NCI-H2196 (cell line): Measurements from ENCODE around the gene RTCA.
"Not testable (repeated sequence)": the region's sequence is repeated elsewhere in the genome, so short reads cannot be mapped to it uniquely, and the experiment has no call there.

Experiments
- DNase-seq: peaks from one replicate; lab custom pipeline; 2025; ENCODE audit not compliant: unreplicated experiment; lab: John Stamatoyannopoulos, UW

The RTCA gene

GRCh38 chr1:100305954-100306353 is 39.9 kb downstream of the RTCA start:
- DNase-seq = no peak

- no peak for DNase-seq
These were observed 40.8 kb downstream of the RTCA start for GRCh38 chr1:100306735-100307313.

GRCh38 chr1:100308777-100309176 is 42.8 kb downstream of the RTCA start:
- DNase-seq = no peak

- DNase-seq = no peak
These were observed 43.8 kb downstream of the RTCA start for GRCh38 chr1:100309863-100310262.

- DNase-seq = no peak
These were observed 47.4 kb downstream of the RTCA start for GRCh38 chr1:100313382-100313781.

- no peak for DNase-seq
These were observed 50.6 kb downstream of the RTCA start for GRCh38 chr1:100316622-100317021.

GRCh38 chr1:100320311-100321099 is 54.5 kb downstream of the RTCA start:
- DNase-seq = no peak

- DNase-seq = no peak
These were observed 55.1 kb downstream of the RTCA start for GRCh38 chr1:100321100-100321493.

- DNase-seq = no peak
These were observed 55.5 kb downstream of the RTCA start for GRCh38 chr1:100321506-100321905.

- DNase-seq = no peak
These were observed 56.6 kb downstream of the RTCA start for GRCh38 chr1:100322436-100323211.

- DNase-seq = no peak
These were observed 57.5 kb downstream of the RTCA start for GRCh38 chr1:100323419-100324106.

- no peak for DNase-seq
These were observed 59.7 kb downstream of the RTCA start for GRCh38 chr1:100325415-100326324.

- DNase-seq = not testable (repeated sequence)
These were observed 60.3 kb downstream of the RTCA start for GRCh38 chr1:100326325-100326670.

- no peak for DNase-seq
These were observed 62.1 kb downstream of the RTCA start for GRCh38 chr1:100328133-100328532.

- DNase-seq = not testable (repeated sequence)
These were observed 65.1 kb downstream of the RTCA start for GRCh38 chr1:100331146-100331545.

- no peak for DNase-seq
These were observed 66.3 kb downstream of the RTCA start for GRCh38 chr1:100332331-100332730.

GRCh38 chr1:100335436-100335835 is 69.4 kb downstream of the RTCA start:
- no peak for DNase-seq

GRCh38 chr1:100337878-100338277 is 71.9 kb downstream of the RTCA start:
- DNase-seq = not testable (repeated sequence)

- not testable (repeated sequence) for DNase-seq
These were observed 73.7 kb downstream of the RTCA start for GRCh38 chr1:100339735-100340134.

GRCh38 chr1:100340494-100340893 is 74.5 kb downstream of the RTCA start:
- no peak for DNase-seq
